HepG2 (cell line): ENCODE measurements around the gene ERLIN1. TPM values are rescaled to one million over a fixed set of nuclear protein-coding genes. Genes with fewer than 3 reads are reported as not detected.
A peak's percentile ranks its signal among the peaks of the same experiment; 100 is the strongest.

Experiments
- ETV5 ChIP-seq: IDR thresholded peaks from 2 replicates; pipeline ENCODE4 v1.6.1; 2018; ENCODE audit warnings: missing biosample characterization, missing genetic modification reagents, inconsistent platforms, borderline replicate concordance
- HNRNPUL1 ChIP-seq: fragments of 200-400 bp; formaldehyde crosslinking; IDR thresholded peaks from 2 replicates; pipeline ENCODE4 v1.6.1; 2017; ENCODE audit warnings: low read depth, mild to moderate bottlenecking, low read length, moderate library complexity
- ISX ChIP-seq: sonication (generic); formaldehyde crosslinking; conservative IDR thresholded peaks from 2 replicates; pipeline ENCODE4 v1.5.0; 2020; ENCODE audit warnings: missing genetic modification reagents
- JUND ChIP-seq: sonication (generic); formaldehyde crosslinking; IDR thresholded peaks from 2 replicates; pipeline ENCODE4 v1.8.0; 2022; ENCODE audit warnings: mild to moderate bottlenecking, missing genetic modification reagents
- MBD4 ChIP-seq: IDR thresholded peaks from 2 replicates; pipeline ENCODE4 v1.6.1; 2012; ENCODE audit warnings: low read length, inconsistent platforms, borderline replicate concordance
- MEIS1 ChIP-seq: sonication (generic); formaldehyde crosslinking; IDR thresholded peaks from 2 replicates; pipeline ENCODE4 v1.9.0; 2021; ENCODE audit warnings: mild to moderate bottlenecking, missing genetic modification reagents, moderate library complexity, borderline replicate concordance
- NONO ChIP-seq, 2 experiments: fragments of 450-650 bp in 1 of 2; sonication (generic) in 1 of 2; formaldehyde crosslinking in 1 of 2; IDR thresholded peaks in 1 of 2; conservative IDR thresholded peaks in 1 of 2; 2 replicates each; pipeline versions ENCODE4 v1.6.1 to v1.8.0; 2017 to 2022; ENCODE audit warnings: mild to moderate bottlenecking in 1 of 2, missing genetic modification reagents in 1 of 2, moderate library complexity in 1 of 2
- PAXIP1 ChIP-seq: sonication (generic); formaldehyde crosslinking; conservative IDR thresholded peaks from 2 replicates; pipeline ENCODE4 v1.4.0; 2020; ENCODE audit warnings: mild to moderate bottlenecking, missing genetic modification reagents, moderate library complexity
- SAFB2 ChIP-seq: sonication (generic); formaldehyde crosslinking; IDR thresholded peaks from 2 replicates; pipeline ENCODE4 v1.5.1; 2020; ENCODE audit warnings: missing genetic modification reagents, low read depth, mild to moderate bottlenecking, borderline replicate concordance
- ZBED4 ChIP-seq: sonication (generic); formaldehyde crosslinking; IDR thresholded peaks from 2 replicates; pipeline ENCODE4 v1.4.0; 2020; ENCODE audit warnings: missing genetic modification reagents, borderline replicate concordance
- ZNF138 ChIP-seq: sonication (generic); formaldehyde crosslinking; IDR thresholded peaks from 2 replicates; pipeline ENCODE4 v1.5.0; 2020; ENCODE audit warnings: mild to moderate bottlenecking, low read depth, missing genetic modification reagents
- ZNF350 ChIP-seq: sonication (generic); formaldehyde crosslinking; IDR thresholded peaks from 2 replicates; pipeline ENCODE4 v1.4.0; 2020; ENCODE audit warnings: mild to moderate bottlenecking, low read depth, missing genetic modification reagents, borderline replicate concordance
- ZNF431 ChIP-seq: sonication (generic); formaldehyde crosslinking; IDR thresholded peaks from 2 replicates; pipeline ENCODE4 v1.9.0; 2022; ENCODE audit warnings: missing genetic modification reagents, low read depth, mild to moderate bottlenecking, borderline replicate concordance
- ZNF460 ChIP-seq: sonication (generic); formaldehyde crosslinking; IDR thresholded peaks from 2 replicates; pipeline ENCODE4 v1.5.1; 2020; ENCODE audit warnings: missing genetic modification reagents, mild to moderate bottlenecking, borderline replicate concordance
- ZSCAN21 ChIP-seq: sonication (generic); formaldehyde crosslinking; IDR thresholded peaks from 2 replicates; pipeline ENCODE4 v1.8.0; 2022; ENCODE audit warnings: mild to moderate bottlenecking, missing genetic modification reagents, moderate library complexity, borderline replicate concordance
- ZSCAN29 ChIP-seq: sonication (generic); formaldehyde crosslinking; conservative IDR thresholded peaks from 2 replicates; pipeline ENCODE4 v1.4.0; 2020; ENCODE audit warnings: mild to moderate bottlenecking, missing genetic modification reagents
- ZSCAN5A ChIP-seq: sonication (generic); formaldehyde crosslinking; IDR thresholded peaks from 2 replicates; pipeline ENCODE4 v1.8.0; 2022; ENCODE audit warnings: mild to moderate bottlenecking, missing genetic modification reagents, borderline replicate concordance
- polyA plus RNA-seq, 8 experiments: library from polyadenylated mRNA; depleted of rRNA in 3 of 8; stranded (reverse) in 7 of 8; unstranded in 1 of 8; fragments of >200 nt; fragmentation: Illumina TruSeq in 4 of 8; extraction: Trizol in 4 of 8; gene quantifications; 2 replicates each; pipeline versions ENCODE4 v1.2.1 to v1.2.3, GENCODE V29; 2011 to 2016; ENCODE audit warnings: low read depth in 4 of 8, missing spikeins in 1 of 8, mixed read lengths in 1 of 8; ENCODE audit not compliant: insufficient read depth in 1 of 8
- total RNA-seq, 5 experiments: library from RNA; depleted of rRNA; stranded (reverse); fragments of >200 nt; fragmentation: Illumina TruSeq; extraction: Trizol; gene quantifications; 2 replicates each; pipeline ENCODE4 v1.2.3, GENCODE V29; 2016; ENCODE audit warnings: low read depth in 1 of 5

The ERLIN1 gene
- total and polyA plus RNA-seq, 2 of the 13 experiments (the other 11 are each of a cell fraction or from before 2014, with no cell fraction given): 56.8 to 69.3 TPM

- no peak for TF ChIP-seq PAXIP1 (CRISPR knock-in tag)
- no peak for TF ChIP-seq ZNF460 (CRISPR knock-in tag)
- no peak for TF ChIP-seq ZSCAN5A (CRISPR knock-in tag)
- peak; percentile 76; the same call in 1 of the 2 replicates for TF ChIP-seq ZSCAN29 (CRISPR knock-in tag)
- no peak; the same call in 1 of the 2 replicates for TF ChIP-seq ZSCAN21
- TF ChIP-seq SAFB2 (CRISPR knock-in tag): 0 out of 2 replicates have a peak, but pooled peaks have one; percentile 21
- TF ChIP-seq JUND: no peak
- TF ChIP-seq NONO (IDR thresholded peaks at IDR 0.05): no peak
- TF ChIP-seq NONO (CRISPR knock-in tag; conservative IDR thresholded peaks at IDR 0.05): no peak; the same call in 1 of the 2 replicates
- no peak for TF ChIP-seq ZNF138 (CRISPR knock-in tag)
- no peak; the same call in 1 of the 2 replicates for TF ChIP-seq ZBED4 (CRISPR knock-in tag)
- no peak for TF ChIP-seq HNRNPUL1
- TF ChIP-seq MBD4: no peak
- TF ChIP-seq ETV5 (CRISPR knock-in tag): no peak; the same call in 1 of the 2 replicates
- TF ChIP-seq ZNF350 (CRISPR knock-in tag): peak; percentile 66; the same call in 1 of the 2 replicates
- no peak for TF ChIP-seq ZNF431 (CRISPR knock-in tag)
- no peak for TF ChIP-seq MEIS1 (CRISPR knock-in tag)
- TF ChIP-seq ISX: no peak; the same call in 1 of the 2 replicates
Observed at GRCh38 chr10:100186253-100187212, 704 bp upstream of the ERLIN1 start (continued).
